Activated CD4-positive, alpha-beta T cell treated with anti-CD3 and anti-CD28 coated beads, Interleukin-10, Interleukin-2, amounts not matched to agents 100 ng/mL and 50 ng/mL, durations not matched to agents 16 hours and 8 hours (primary cell): ENCODE results near the gene KLHL6.
"Not testable (repeated sequence)": the region's sequence is repeated elsewhere in the genome, so short reads cannot be mapped to it uniquely, and the experiment has no call there.

ENCODE experiments used
- DNase-seq: peaks from one replicate; pipeline ENCODE4 v3.0.0-alpha.2; 2020

Gene KLHL6

DNA sequence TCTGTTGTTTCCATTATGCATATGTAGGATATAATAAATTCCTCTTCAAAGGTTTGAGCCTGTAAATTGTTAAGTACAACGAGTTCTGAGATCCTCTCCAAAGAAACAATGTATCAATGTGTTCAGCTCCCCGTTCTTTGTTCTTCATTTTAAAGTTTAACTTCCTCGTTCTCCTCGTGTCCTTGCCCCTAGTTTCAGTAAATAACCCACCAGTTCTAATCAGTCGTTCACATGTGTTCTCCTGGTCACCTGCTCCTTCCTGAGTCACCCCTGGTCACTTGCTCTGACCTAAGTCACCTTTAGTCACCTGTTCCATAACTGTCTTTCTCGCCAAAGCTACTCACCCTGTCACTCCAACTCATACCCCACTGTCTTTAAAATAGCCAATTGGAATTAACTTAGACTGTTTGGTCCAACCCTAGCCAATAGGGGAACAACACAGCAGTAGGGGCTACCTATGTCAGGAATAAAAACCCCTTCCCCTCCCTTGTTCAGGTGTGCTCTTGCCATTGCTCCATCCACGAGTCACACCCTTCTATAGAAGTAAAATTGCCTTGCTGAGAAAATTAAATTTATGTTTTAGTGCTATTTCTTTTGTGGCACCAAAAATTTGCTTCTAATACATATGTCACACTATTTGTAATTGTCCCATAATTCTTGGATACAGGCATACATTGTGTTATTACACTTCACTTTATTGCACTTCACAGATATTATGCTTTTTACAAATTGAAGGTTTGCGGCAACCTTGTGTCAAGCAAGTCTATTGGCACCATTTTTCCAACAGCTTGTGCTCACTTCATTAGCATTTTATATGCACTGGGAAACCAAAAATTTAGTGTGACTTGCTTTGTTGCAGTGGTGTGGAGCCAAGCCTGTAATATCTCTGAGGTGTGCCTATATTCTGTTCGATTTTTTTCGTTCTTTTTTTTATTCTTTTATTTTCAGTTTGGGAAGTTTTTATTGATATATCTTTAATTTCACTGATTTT, 111.8 kb downstream of the KLHL6 start:
- no peak for DNase-seq

DNA sequence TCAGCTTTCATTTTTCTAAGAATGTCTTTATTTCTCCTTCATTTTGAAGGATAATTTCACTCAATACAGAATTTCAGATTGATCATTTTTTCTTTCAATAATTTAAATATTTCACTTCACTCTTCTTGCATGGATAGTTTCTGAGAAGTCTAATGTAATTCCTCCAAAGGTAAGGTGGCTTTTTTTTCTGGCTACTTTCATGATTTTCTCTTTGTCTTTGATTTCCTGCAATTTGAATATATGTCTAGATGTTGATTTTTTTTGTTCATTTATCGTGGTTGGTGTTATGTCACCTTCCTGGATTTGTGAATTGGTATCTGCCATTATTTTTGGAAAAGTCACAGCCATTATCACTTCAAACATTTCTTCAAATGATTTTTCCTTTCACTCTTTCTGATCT, 112.5 kb downstream of the KLHL6 start:
- no peak for DNase-seq

DNA sequence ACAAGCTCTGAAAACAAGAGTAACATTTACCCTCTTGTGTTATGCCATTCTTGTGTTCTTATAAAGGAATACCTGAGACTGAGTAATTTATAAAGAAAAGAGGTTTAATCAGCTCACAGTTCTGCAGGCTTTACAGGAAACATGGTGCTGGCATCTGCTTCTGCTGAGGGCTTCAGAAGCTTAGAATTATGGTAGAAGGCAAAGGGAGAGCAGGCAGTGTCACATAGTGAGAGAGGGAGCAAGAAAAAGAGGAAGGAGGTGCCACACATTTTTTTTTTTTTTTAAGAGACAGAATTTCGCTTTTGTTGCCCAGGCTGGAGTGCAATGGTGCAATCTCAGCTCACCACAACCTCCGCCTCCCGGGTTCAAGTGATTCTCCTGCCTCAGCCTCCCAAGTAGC, 115.0 kb downstream of the KLHL6 start:
- DNase-seq = not testable (repeated sequence)

DNA sequence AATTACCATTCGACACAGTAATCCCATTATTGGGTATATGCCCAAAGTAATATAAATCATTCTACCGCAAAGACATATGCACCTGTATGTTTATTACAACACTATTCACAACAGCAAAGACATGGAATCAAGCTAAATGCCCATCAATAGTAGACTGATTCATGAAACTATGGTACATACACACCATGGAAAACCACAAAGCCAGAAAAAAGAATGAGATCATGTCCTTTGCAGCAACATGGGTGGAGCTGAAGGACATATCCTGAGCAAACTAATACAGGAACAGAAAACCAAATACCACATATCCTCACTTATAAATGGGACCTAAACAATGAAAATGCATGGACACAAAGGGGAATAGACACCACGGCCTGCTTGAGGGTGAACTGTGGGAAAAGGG, 116.0 kb downstream of the KLHL6 start:
- DNase-seq = peak; percentile 52

DNA sequence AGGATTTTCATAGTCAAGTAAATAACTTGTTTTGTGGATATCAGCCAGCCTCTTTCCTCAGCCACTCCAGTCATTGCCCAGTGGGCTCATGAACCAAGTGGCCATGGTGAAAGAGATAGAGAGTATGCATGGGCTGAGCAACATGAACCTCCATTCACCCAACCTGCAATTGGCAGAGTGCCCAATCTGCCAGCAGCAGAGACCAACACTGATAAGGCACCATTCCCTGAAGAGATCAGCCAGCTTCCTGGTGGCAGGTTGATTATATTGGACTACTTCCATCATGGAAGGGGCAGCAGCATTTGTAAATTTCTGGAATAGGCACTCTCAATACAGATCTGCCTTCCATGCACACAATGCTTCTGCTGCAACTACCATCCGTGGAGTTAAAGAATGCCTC, 116.8 kb downstream of the KLHL6 start:
- no peak for DNase-seq

DNA sequence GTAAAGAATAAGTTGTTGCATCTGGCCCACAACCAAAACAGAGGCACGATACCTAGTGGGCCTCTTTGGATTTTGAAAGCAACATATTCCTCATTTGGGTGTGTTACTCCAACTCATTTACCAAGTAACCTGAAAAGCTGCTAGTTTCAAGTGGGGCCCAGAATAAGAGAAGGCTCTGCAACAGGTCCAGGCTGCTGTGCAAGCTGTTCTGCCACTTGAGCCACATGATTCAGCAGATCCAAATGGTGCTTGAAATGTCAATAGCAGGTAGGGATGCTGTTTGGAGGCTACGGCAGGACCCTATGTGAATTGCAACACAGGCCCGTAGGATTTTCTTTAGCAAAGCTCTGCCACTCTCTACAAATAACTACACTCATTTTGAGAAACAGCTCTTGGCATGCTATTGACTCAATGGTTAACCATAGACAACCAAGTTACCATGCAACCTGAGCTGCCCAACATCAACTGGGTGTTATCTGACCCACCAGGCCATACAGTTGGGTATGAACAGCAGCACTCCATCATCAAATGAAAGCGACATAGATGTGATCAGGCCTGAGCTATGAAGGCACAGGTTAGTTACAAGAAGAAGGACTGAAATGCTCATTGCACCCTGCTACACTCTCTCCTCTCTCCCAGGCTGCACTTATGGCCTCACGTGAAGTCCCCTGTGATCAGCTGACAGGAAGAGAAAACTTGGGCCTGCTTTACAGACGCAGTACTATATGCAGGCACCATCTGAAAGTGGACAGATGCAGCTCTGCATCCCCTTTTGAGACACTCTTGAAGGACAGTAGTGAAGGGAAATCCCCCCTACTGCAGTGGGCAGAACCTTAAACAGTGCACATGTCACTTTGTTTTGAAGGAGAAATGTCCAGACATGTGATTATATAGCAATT, 117.6 kb downstream of the KLHL6 start:
- peak; percentile 85 for DNase-seq
